ENCODE results near the gene HEG1. TPM values are rescaled to one million over a fixed set of nuclear protein-coding genes. Genes with fewer than 3 reads are reported as not detected.

The HEG1 gene
- total and polyA plus RNA-seq, 2 experiments from 2014 or later, result 1.8 to 8.8 TPM

GRCh38 chr3:124986192-124987143, 69.3 kb downstream of the HEG1 start:
- Histone ChIP-seq H2AFZ (no peak overlapping the region), H3K4me3 (no peak overlapping the region), H4K20me1 (replicated peaks; ENCODE audit: insufficient read depth) (no peaks in the 10 kb centered on the region), H3K27me3 (ENCODE audit: insufficient read depth) (no peaks in the 10 kb centered on the region), H3K27ac (ENCODE audit: low read depth) (no peak overlapping the region), H3K4me1 (ENCODE audit: insufficient read depth) (peaks cover 13% of the 10 kb centered on the region), H3K79me2 (replicated peaks; ENCODE audit: insufficient read depth) (no peaks in the 10 kb centered on the region), H3K9me2 (ENCODE audit: insufficient read depth) (0 out of 2 replicates have a peak, but pooled peaks cover 3% of the 10 kb centered on the region), H3K36me3 (ENCODE audit: insufficient read depth) (no peaks in the 10 kb centered on the region; the same call in 1 of the 2 replicates), H3F3A (replicated peaks; ENCODE audit: low read depth) (0 out of 2 replicates have a peak, but pooled peaks cover 3% of the 10 kb centered on the region), H3K4me2 (no peak overlapping the region)
- peak; percentile 66 for DNase-seq (ENCODE audit: low spot score)
- Mint-ChIP-seq H3K36me3 (ENCODE audit: low read depth) (peaks cover 5% of the 10 kb centered on the region; the same call in 1 of the 3 replicates), H3K27me3 (ENCODE audit: insufficient read depth, low read depth, poor library complexity) (peaks cover 8% of the 10 kb centered on the region), H3K27ac (peak overlapping the region; percentile 68; the same call in 1 of the 2 replicates), H3K4me1 (peaks cover 17% of the 10 kb centered on the region), H3K4me3 (no peak overlapping the region), H3K9me3 (no peaks in the 10 kb centered on the region)
- TF ChIP-seq ZNF114 (CRISPR knock-in tag; IDR thresholded peaks at IDR 0.05) (no peak), ETS1 (IDR thresholded peaks at IDR 0.05) (no peak)
- TF ChIP-seq, protein P1, sequence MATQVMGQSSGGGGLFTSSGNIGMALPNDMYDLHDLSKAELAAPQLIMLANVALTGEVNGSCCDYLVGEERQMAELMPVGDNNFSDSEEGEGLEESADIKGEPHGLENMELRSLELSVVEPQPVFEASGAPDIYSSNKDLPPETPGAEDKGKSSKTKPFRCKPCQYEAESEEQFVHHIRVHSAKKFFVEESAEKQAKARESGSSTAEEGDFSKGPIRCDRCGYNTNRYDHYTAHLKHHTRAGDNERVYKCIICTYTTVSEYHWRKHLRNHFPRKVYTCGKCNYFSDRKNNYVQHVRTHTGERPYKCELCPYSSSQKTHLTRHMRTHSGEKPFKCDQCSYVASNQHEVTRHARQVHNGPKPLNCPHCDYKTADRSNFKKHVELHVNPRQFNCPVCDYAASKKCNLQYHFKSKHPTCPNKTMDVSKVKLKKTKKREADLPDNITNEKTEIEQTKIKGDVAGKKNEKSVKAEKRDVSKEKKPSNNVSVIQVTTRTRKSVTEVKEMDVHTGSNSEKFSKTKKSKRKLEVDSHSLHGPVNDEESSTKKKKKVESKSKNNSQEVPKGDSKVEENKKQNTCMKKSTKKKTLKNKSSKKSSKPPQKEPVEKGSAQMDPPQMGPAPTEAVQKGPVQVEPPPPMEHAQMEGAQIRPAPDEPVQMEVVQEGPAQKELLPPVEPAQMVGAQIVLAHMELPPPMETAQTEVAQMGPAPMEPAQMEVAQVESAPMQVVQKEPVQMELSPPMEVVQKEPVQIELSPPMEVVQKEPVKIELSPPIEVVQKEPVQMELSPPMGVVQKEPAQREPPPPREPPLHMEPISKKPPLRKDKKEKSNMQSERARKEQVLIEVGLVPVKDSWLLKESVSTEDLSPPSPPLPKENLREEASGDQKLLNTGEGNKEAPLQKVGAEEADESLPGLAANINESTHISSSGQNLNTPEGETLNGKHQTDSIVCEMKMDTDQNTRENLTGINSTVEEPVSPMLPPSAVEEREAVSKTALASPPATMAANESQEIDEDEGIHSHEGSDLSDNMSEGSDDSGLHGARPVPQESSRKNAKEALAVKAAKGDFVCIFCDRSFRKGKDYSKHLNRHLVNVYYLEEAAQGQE (IDR thresholded peaks at IDR 0.05; ENCODE audit: unreplicated experiment), result no peak
- TF ChIP-seq, protein P2, sequence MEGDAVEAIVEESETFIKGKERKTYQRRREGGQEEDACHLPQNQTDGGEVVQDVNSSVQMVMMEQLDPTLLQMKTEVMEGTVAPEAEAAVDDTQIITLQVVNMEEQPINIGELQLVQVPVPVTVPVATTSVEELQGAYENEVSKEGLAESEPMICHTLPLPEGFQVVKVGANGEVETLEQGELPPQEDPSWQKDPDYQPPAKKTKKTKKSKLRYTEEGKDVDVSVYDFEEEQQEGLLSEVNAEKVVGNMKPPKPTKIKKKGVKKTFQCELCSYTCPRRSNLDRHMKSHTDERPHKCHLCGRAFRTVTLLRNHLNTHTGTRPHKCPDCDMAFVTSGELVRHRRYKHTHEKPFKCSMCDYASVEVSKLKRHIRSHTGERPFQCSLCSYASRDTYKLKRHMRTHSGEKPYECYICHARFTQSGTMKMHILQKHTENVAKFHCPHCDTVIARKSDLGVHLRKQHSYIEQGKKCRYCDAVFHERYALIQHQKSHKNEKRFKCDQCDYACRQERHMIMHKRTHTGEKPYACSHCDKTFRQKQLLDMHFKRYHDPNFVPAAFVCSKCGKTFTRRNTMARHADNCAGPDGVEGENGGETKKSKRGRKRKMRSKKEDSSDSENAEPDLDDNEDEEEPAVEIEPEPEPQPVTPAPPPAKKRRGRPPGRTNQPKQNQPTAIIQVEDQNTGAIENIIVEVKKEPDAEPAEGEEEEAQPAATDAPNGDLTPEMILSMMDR (conservative IDR thresholded peaks at IDR 0.05; ENCODE audit: low read depth in 2 of 2), result peak; percentile 72 to 73
- peak; percentile 78 for ATAC-seq

DNA sequence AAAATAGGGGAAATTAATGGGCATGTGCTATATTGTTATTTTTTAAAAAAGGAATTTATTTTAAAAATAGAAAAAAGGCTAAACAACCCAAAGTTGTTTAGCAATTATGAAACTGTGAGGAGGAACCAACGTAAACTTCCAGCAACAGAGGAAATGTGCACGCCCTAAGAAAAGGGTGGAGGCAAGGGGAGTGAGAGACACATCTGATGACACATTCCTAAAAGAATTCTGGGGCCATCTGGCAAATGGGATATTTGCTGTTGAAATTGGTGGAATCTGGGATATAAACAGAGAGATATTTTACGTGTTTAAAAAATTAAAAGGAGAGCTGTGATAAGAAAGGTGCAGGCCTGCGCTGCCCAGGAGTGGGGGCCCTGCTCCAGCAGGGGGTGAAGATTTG, 70.4 kb downstream of the HEG1 start:
- Histone ChIP-seq H3K4me2 (no peak overlapping the region), H2AFZ (no peak overlapping the region)
- TF ChIP-seq ETS1 (IDR thresholded peaks at IDR 0.05), result no peak
- no peak for TF ChIP-seq ZNF114 (CRISPR knock-in tag; IDR thresholded peaks at IDR 0.05)
- no peak for TF ChIP-seq POLR2AphosphoS5 (IDR thresholded peaks at IDR 0.05; ENCODE audit: low read depth)
- no peak for TF ChIP-seq JUNB (IDR thresholded peaks at IDR 0.05; ENCODE audit: unreplicated experiment)
- TF ChIP-seq, protein P1 (IDR thresholded peaks at IDR 0.05; ENCODE audit: unreplicated experiment), result no peak

More for the DNA sequence above, 70.4 kb downstream of the HEG1 start:
- H3K4me1 ChIP-seq (ENCODE audit: insufficient read depth), result peaks cover 2% of the 10 kb centered on the region
- no peak overlapping the region for H3K4me3 ChIP-seq
- DNase-seq (ENCODE audit: low spot score) (no peak), ATAC-seq (no peak)
- no peaks in the 10 kb centered on the region; the same call in 1 of the 2 replicates for H3K36me3 ChIP-seq (ENCODE audit: insufficient read depth)
- Mint-ChIP-seq H3K27me3 (ENCODE audit: insufficient read depth, low read depth, poor library complexity) (peaks cover 8% of the 10 kb centered on the region), H3K27ac (peak overlapping the region; percentile 24; the same call in 1 of the 2 replicates), H3K36me3 (ENCODE audit: low read depth) (peaks cover 5% of the 10 kb centered on the region; the same call in 1 of the 3 replicates), H3K4me1 (peaks cover 11% of the 10 kb centered on the region; the same call in 2 of the 3 replicates), H3K9me3 (no peaks in the 10 kb centered on the region), H3K4me3 (no peak overlapping the region)
- no peaks in the 10 kb centered on the region for H4K20me1 ChIP-seq (replicated peaks; ENCODE audit: insufficient read depth)
- H3K79me2 ChIP-seq (replicated peaks; ENCODE audit: insufficient read depth), result no peaks in the 10 kb centered on the region
- no peaks in the 10 kb centered on the region for H3K27me3 ChIP-seq (ENCODE audit: insufficient read depth)
- 0 out of 2 replicates have a peak, but pooled peaks cover 3% of the 10 kb centered on the region for H3F3A ChIP-seq (replicated peaks; ENCODE audit: low read depth)
- H3K27ac ChIP-seq (ENCODE audit: low read depth), result no peak overlapping the region; the same call in 1 of the 2 replicates
- 0 out of 2 replicates have a peak, but pooled peaks cover 3% of the 10 kb centered on the region for H3K9me2 ChIP-seq (ENCODE audit: insufficient read depth)
